Fibroblast of lung (primary cell): ENCODE data around the gene SPAG9.

Experiments used
- CTCF ChIP-seq, 2 donors: IDR thresholded peaks in 1 of 2; conservative IDR thresholded peaks in 1 of 2; 1 replicate in 1 of 2; 2 replicates in 1 of 2; pipeline ENCODE4 v1.5.1; 2011 to 2012; ENCODE audit warnings: low read length in 2 of 2, control low read depth in 1 of 2, inconsistent platforms in 1 of 2, low read depth in 1 of 2, mild to moderate bottlenecking in 1 of 2
- EZH2 ChIP-seq: IDR thresholded peaks from 2 replicates; pipeline ENCODE4 v1.5.1; 2012; ENCODE audit warnings: low read length, control low read depth, mild to moderate bottlenecking; ENCODE audit errors: missing control alignments

- TF ChIP-seq CTCF (conservative IDR thresholded peaks at IDR 0.05 in 1 of 2, IDR thresholded peaks at IDR 0.05 in 1 of 2; ENCODE audit: low read depth in 1 of 2, low read length in 2 of 2) (no peak), EZH2 (no peak)
Observed at GRCh38 chr17:50986989-50987660, 133.5 kb downstream of the SPAG9 start.
